ENCODE data around the gene WDR7. TPM values are rescaled to one million over a fixed set of nuclear protein-coding genes. Genes with fewer than 3 reads are reported as not detected.

WDR7 gene
- total and polyA plus RNA-seq, 3 donors from 2014 or later: 19.4 to 63.6 (median 35.9) TPM

GRCh38 chr18:56974141-56974540 is 323.0 kb downstream of the WDR7 start:
- Histone ChIP-seq H3K9me3 (no peaks in the 10 kb centered on the region), H3K4me3 (no peak overlapping the region), H3K27ac (no peak overlapping the region), H3K36me3 (ENCODE audit: low read depth, missing control alignments) (peaks cover 3% of the 10 kb centered on the region), H3K27me3 (no peaks in the 10 kb centered on the region), H3K4me1 (no peaks in the 10 kb centered on the region)
- DNase-seq: no peak
- WGBS, 2 donors: 82 to 90% methylated on average over 1 of the region's 1 CpG
- no peak for TF ChIP-seq POLR2A (IDR thresholded peaks at IDR 0.05)
- no peak for TF ChIP-seq CTCF (IDR thresholded peaks at IDR 0.05)
- intact Hi-C loops (cut with DNase I; ENCODE audit: low total_unique reads): no loop called here

GRCh38 chr18:56975276-56975675 is 324.1 kb downstream of the WDR7 start:
- H3K4me1 ChIP-seq: no peaks in the 10 kb centered on the region
- WGBS, 2 donors: 83 to 93% methylated on average over 1 of the region's 1 CpG
- no peak for DNase-seq

DNA sequence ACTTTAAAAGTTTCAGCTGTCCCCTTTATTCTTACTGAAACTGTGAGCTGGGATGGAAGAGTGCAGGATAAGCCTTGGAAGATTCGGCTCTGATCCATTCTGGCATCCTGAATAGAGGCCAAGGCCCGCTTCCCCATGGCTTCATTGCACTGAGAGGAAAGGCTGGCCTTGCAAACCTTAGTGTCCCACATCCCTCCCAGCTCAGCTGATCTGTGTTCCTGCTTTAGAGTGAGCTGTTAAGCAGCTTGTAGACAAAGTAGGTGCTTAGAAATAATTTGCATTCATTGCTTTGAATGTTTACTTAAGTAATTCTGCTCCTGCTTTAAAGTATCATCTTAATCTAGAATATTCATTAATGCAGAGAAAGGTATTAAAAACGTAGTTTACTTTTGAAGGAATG is 326.1 kb downstream of the WDR7 start:
- intact Hi-C loops (cut with DNase I; ENCODE audit: low total_unique reads): no loop called here
- DNase-seq: no peak
- H3K27ac ChIP-seq: no peak overlapping the region
- H3K4me3 ChIP-seq: no peak overlapping the region
- H3K27me3 ChIP-seq: no peaks in the 10 kb centered on the region
- no peak for TF ChIP-seq POLR2A (IDR thresholded peaks at IDR 0.05)
- TF ChIP-seq CTCF (IDR thresholded peaks at IDR 0.05): no peak
- no peaks in the 10 kb centered on the region for H3K4me1 ChIP-seq
- H3K36me3 ChIP-seq (ENCODE audit: low read depth, missing control alignments): no peaks in the 10 kb centered on the region
- no peaks in the 10 kb centered on the region for H3K9me3 ChIP-seq
- 65 to 67% methylated on average over 3 of the region's 3 CpGs for WGBS, 2 donors

More at GRCh38 chr18:56975276-56975675, 324.1 kb downstream of the WDR7 start:
- Histone ChIP-seq H3K9me3 (no peaks in the 10 kb centered on the region), H3K27me3 (no peaks in the 10 kb centered on the region), H3K36me3 (ENCODE audit: low read depth, missing control alignments) (peaks cover 3% of the 10 kb centered on the region), H3K27ac (no peak overlapping the region), H3K4me3 (no peak overlapping the region)
- intact Hi-C loops (cut with DNase I; ENCODE audit: low total_unique reads): no loop called here
- no peak for TF ChIP-seq CTCF (IDR thresholded peaks at IDR 0.05)
- no peak for TF ChIP-seq POLR2A (IDR thresholded peaks at IDR 0.05)

DNA sequence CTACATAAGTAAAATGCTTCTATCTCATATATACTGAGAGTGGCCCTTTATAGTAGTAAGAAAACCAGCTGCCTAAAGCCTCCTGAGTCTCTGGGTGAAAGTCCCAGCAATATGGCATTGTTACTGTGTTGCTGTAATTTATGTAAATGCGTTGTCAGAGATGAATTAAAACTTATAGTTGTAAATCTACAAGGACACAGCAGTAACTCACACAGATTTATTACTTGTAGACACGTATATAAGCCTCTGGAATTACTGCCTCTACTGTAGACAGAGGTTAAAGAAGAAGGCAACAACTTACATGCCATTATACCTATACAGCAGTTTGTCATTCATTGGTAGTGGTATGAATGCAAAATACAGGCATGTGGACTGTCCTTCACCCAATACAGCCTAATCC is 326.6 kb downstream of the WDR7 start:
- Histone ChIP-seq H3K27me3 (no peaks in the 10 kb centered on the region), H3K27ac (no peak overlapping the region), H3K4me3 (no peak overlapping the region), H3K4me1 (no peaks in the 10 kb centered on the region), H3K9me3 (no peaks in the 10 kb centered on the region), H3K36me3 (ENCODE audit: low read depth, missing control alignments) (no peaks in the 10 kb centered on the region)
- WGBS, 2 donors: 82 to 83% methylated on average over 2 of the region's 2 CpGs
- TF ChIP-seq POLR2A (IDR thresholded peaks at IDR 0.05): no peak
- TF ChIP-seq CTCF (IDR thresholded peaks at IDR 0.05): no peak
- DNase-seq: no peak
- intact Hi-C loops (cut with DNase I; ENCODE audit: low total_unique reads): no loop called here

GRCh38 chr18:56980151-56980550 is 329.0 kb downstream of the WDR7 start:
- Histone ChIP-seq H3K9me3 (no peaks in the 10 kb centered on the region), H3K27me3 (no peaks in the 10 kb centered on the region), H3K27ac (no peak overlapping the region), H3K4me1 (no peaks in the 10 kb centered on the region), H3K4me3 (no peak overlapping the region), H3K36me3 (ENCODE audit: low read depth, missing control alignments) (no peaks in the 10 kb centered on the region)
- 87 to 92% methylated on average over 3 of the region's 3 CpGs for WGBS, 2 donors
- TF ChIP-seq CTCF (IDR thresholded peaks at IDR 0.05) (no peak), POLR2A (IDR thresholded peaks at IDR 0.05) (no peak)
- intact Hi-C loops (cut with DNase I; ENCODE audit: low total_unique reads): no loop called here
- no peak for DNase-seq

Measured in testis (tissue), 3 donors.